Mucosa of descending colon (tissue), 3 donors: ENCODE results near the gene CADM2. TPM values are rescaled to one million over a fixed set of nuclear protein-coding genes. Genes with fewer than 3 reads are reported as not detected.

ENCODE experiments used
- ATAC-seq: fragments of 200-7000 bp; cut with Tn5 transposase; one replicate; pipeline ENCODE4 v1.9.1; 2020; ENCODE audit warnings: mild to moderate bottlenecking, moderate library complexity
- DNase-seq, 3 donors: peaks; one replicate each; pipeline ENCODE4 v3.0.0-alpha.2; 2020
- H3K36me3 ChIP-seq: fragments of 200-600 bp; one replicate; pipeline ENCODE4 v1.8.0; 2021; ENCODE audit warnings: low read depth, mild to moderate bottlenecking
- H3K4me1 ChIP-seq: fragments of 200-600 bp; one replicate; pipeline ENCODE4 v1.8.0; 2021; ENCODE audit warnings: low read depth, mild to moderate bottlenecking
- H3K4me3 ChIP-seq: fragments of 200-600 bp; one replicate; pipeline ENCODE4 v1.8.0; 2021; ENCODE audit warnings: mild to moderate bottlenecking
- H3K9me3 ChIP-seq: fragments of 200-600 bp; one replicate; pipeline ENCODE4 v1.8.0; 2021; ENCODE audit warnings: mild to moderate bottlenecking
- CTCF ChIP-seq: fragments of 200-600 bp; IDR thresholded peaks from one replicate; pipeline ENCODE4 v1.8.0; 2022; ENCODE audit warnings: antibody characterized with exemption, mild to moderate bottlenecking
- intact Hi-C, 2 donors: fragments of 100-400 bp; cut with DNase I in 1 of 2; cut with micrococcal nuclease in 1 of 2; formaldehyde crosslinking; loops; one replicate each; pipeline versions ENCODE4 v1.11.0 to v1.11.1; 2022; cut with DNase I, micrococcal nuclease
- total RNA-seq, 3 donors: library from RNA; stranded (reverse); fragmentation: NEBNext Ultra II Directional in 2 of 3; extraction: Animal tissue kit (Norgen Biotek cat#: 25700) in 2 of 3; gene quantifications; one replicate each; pipeline versions ENCODE4 v1.2.1 to v1.2.4, GENCODE V29; 2021 to 2023
- donor health status: DM: no; HTN: no; CAD: no; lungs with moderate emphysema.
- donor health status: DM: no; HTN: no; CAD: no.
- donor health status: DM: no; HTN: yes; CAD: no.

Gene CADM2
- total RNA-seq, 3 donors from 2014 or later = 0.67 to 12.8 (median 1.2) TPM

- DNase-seq (no peak), ATAC-seq (no peak)
- H3K9me3 ChIP-seq = no peaks in the 10 kb centered on the region
- intact Hi-C loops = no loop called here
- no peak for TF ChIP-seq CTCF
- H3K4me3 ChIP-seq = no peak overlapping the region
- H3K4me1 ChIP-seq = no peaks in the 10 kb centered on the region
- H3K36me3 ChIP-seq = no peaks in the 10 kb centered on the region
These were observed 1079.1 kb downstream of the CADM2 start for GRCh38 chr3:86037916-86038315.

GRCh38 chr3:86046436-86047136 lies 1087.8 kb downstream of the CADM2 start:
- no peak for TF ChIP-seq CTCF
- Histone ChIP-seq H3K4me1 (no peaks in the 10 kb centered on the region), H3K36me3 (no peaks in the 10 kb centered on the region), H3K4me3 (no peak overlapping the region), H3K9me3 (no peaks in the 10 kb centered on the region)
- DNase-seq (no peak), ATAC-seq (no peak)
- intact Hi-C loops = no loop called here

- intact Hi-C loops = no loop called here
- Histone ChIP-seq H3K4me1 (no peaks in the 10 kb centered on the region), H3K9me3 (no peaks in the 10 kb centered on the region), H3K4me3 (no peak overlapping the region), H3K36me3 (no peaks in the 10 kb centered on the region)
- ATAC-seq = no peak
- no peak for DNase-seq
- no peak for TF ChIP-seq CTCF
These were observed 1088.4 kb downstream of the CADM2 start for GRCh38 chr3:86047161-86047560.

- ATAC-seq (no peak), DNase-seq (no peak)
- TF ChIP-seq CTCF = no peak
- intact Hi-C loops = no loop called here
- no peaks in the 10 kb centered on the region for H3K9me3 ChIP-seq
- no peak overlapping the region for H3K4me3 ChIP-seq
- H3K4me1 ChIP-seq = no peaks in the 10 kb centered on the region
- no peaks in the 10 kb centered on the region for H3K36me3 ChIP-seq
These were observed 1092.3 kb downstream of the CADM2 start for GRCh38 chr3:86051058-86051457.

GRCh38 chr3:86056032-86056431 lies 1097.2 kb downstream of the CADM2 start:
- intact Hi-C loops = no loop called here
- TF ChIP-seq CTCF = no peak
- ATAC-seq = no peak

GRCh38 chr3:86056962-86057361 lies 1098.2 kb downstream of the CADM2 start:
- TF ChIP-seq CTCF = no peak
- no peak for ATAC-seq
- no peak overlapping the region for H3K4me3 ChIP-seq
- H3K9me3 ChIP-seq = no peaks in the 10 kb centered on the region
- intact Hi-C loops = no loop called here
- DNase-seq = no peak
- no peaks in the 10 kb centered on the region for H3K36me3 ChIP-seq
- no peaks in the 10 kb centered on the region for H3K4me1 ChIP-seq

More at GRCh38 chr3:86056032-86056431, 1097.2 kb downstream of the CADM2 start:
- no peaks in the 10 kb centered on the region for H3K36me3 ChIP-seq
- H3K4me1 ChIP-seq = no peaks in the 10 kb centered on the region
- DNase-seq = no peak
- H3K4me3 ChIP-seq = no peak overlapping the region
- H3K9me3 ChIP-seq = no peaks in the 10 kb centered on the region
